Activated T-helper 17 cell treated with anti-CD3 and anti-CD28 coated beads, Interleukin-2, amount 50 U/mL, for 72 hours (primary cell): Measurements from ENCODE around the gene TMEM98. TPM values are rescaled to one million over a fixed set of nuclear protein-coding genes. Genes with fewer than 3 reads are reported as not detected.
"Not testable (repeated sequence)": the region's sequence is repeated elsewhere in the genome, so short reads cannot be mapped to it uniquely, and the experiment has no call there.

Experiments used
- ATAC-seq: fragments of 150-1000 bp; cut with Tn5 transposase; replicated peaks from 2 replicates; pipeline ENCODE4 v1.10.0; 2021; ENCODE audit warnings: mild to moderate bottlenecking, moderate library complexity
- H3K27ac Mint-ChIP-seq: one replicate; pipeline ENCODE4 v1.8.0; 2022; ENCODE audit warnings: mixed read lengths
- H3K27me3 Mint-ChIP-seq: one replicate; pipeline ENCODE4 v1.8.0; 2022; ENCODE audit warnings: mixed read lengths
- H3K36me3 Mint-ChIP-seq: one replicate; pipeline ENCODE4 v1.8.0; 2022; ENCODE audit warnings: low read depth, mild to moderate bottlenecking, mixed read lengths
- H3K4me1 Mint-ChIP-seq: one replicate; pipeline ENCODE4 v1.8.0; 2022; ENCODE audit warnings: mixed read lengths
- H3K4me3 Mint-ChIP-seq: one replicate; pipeline ENCODE4 v1.8.0; 2022; ENCODE audit warnings: mild to moderate bottlenecking, mixed read lengths
- H3K9me3 Mint-ChIP-seq: one replicate; pipeline ENCODE4 v1.8.0; 2022; ENCODE audit warnings: mixed read lengths
- total RNA-seq, 2 donors: library from RNA; stranded (reverse); gene quantifications; one replicate each; pipeline ENCODE4 v1.2.3, GENCODE V29; 2022

Gene TMEM98
- total RNA-seq: under 1 TPM in 1 of 2 donors, not detected in 1; 0.21 TPM

- H3K27ac Mint-ChIP-seq: no peak within 1 kb of the TSS
- no peaks in the 10 kb centered on the region for H3K36me3 Mint-ChIP-seq
- H3K4me3 Mint-ChIP-seq: peak within 1 kb of the TSS; percentile 46
- no peaks in the 10 kb centered on the region for H3K9me3 Mint-ChIP-seq
- H3K4me1 Mint-ChIP-seq: no peaks in the 10 kb centered on the region
- H3K27me3 Mint-ChIP-seq: peaks cover 28% of the 10 kb centered on the region
- peak; percentile 11 for ATAC-seq
Observed at GRCh38 chr17:32927724-32928585, at the start of gene TMEM98. TMEM98 (plus strand) TSS chr17:32928153; CDS start chr17:32931529, 3,376 bp downstream.

GRCh38 chr17:32878211-32878610, 49.7 kb upstream of the TMEM98 start:
- H3K9me3 Mint-ChIP-seq: no peaks in the 10 kb centered on the region
- H3K27me3 Mint-ChIP-seq: peaks cover 6% of the 10 kb centered on the region
- peak overlapping the region; percentile 67 for H3K4me3 Mint-ChIP-seq

GRCh38 chr17:32879134-32879533, 48.8 kb upstream of the TMEM98 start:
- H3K4me1 Mint-ChIP-seq: peaks cover 20% of the 10 kb centered on the region
- ATAC-seq: no peak
- peaks cover 9% of the 10 kb centered on the region for H3K27me3 Mint-ChIP-seq
- no peak overlapping the region for H3K27ac Mint-ChIP-seq
- peaks cover 9% of the 10 kb centered on the region for H3K36me3 Mint-ChIP-seq
- no peaks in the 10 kb centered on the region for H3K9me3 Mint-ChIP-seq
- no peak overlapping the region for H3K4me3 Mint-ChIP-seq

More at GRCh38 chr17:32878211-32878610, 49.7 kb upstream of the TMEM98 start:
- Mint-ChIP-seq H3K36me3 (peaks cover 13% of the 10 kb centered on the region), H3K27ac (no peak overlapping the region), H3K4me1 (peaks cover 21% of the 10 kb centered on the region)
- no peak for ATAC-seq

GRCh38 chr17:32880671-32881453, 47.1 kb upstream of the TMEM98 start:
- Mint-ChIP-seq H3K9me3 (no peaks in the 10 kb centered on the region), H3K4me3 (peak overlapping the region; percentile 29), H3K27me3 (peaks cover 13% of the 10 kb centered on the region), H3K36me3 (peaks cover 5% of the 10 kb centered on the region), H3K27ac (peak overlapping the region; percentile 28), H3K4me1 (peaks cover 20% of the 10 kb centered on the region)
- ATAC-seq: no peak

- Mint-ChIP-seq H3K9me3 (no peaks in the 10 kb centered on the region), H3K4me1 (peaks cover 20% of the 10 kb centered on the region), H3K36me3 (no peaks in the 10 kb centered on the region), H3K27me3 (peaks cover 19% of the 10 kb centered on the region), H3K27ac (peak overlapping the region; percentile 73), H3K4me3 (peak overlapping the region; percentile 53)
- ATAC-seq: no peak
Observed at GRCh38 chr17:32882029-32882428, 45.9 kb upstream of the TMEM98 start.

GRCh38 chr17:32882734-32883133, 45.2 kb upstream of the TMEM98 start:
- Mint-ChIP-seq H3K9me3 (no peaks in the 10 kb centered on the region), H3K4me3 (peak overlapping the region; percentile 53), H3K27ac (peak overlapping the region; percentile 73), H3K4me1 (peaks cover 20% of the 10 kb centered on the region), H3K36me3 (no peaks in the 10 kb centered on the region), H3K27me3 (peaks cover 19% of the 10 kb centered on the region)
- peak; percentile 97 for ATAC-seq

GRCh38 chr17:32886951-32887350, 41.0 kb upstream of the TMEM98 start:
- H3K27me3 Mint-ChIP-seq: peaks cover 13% of the 10 kb centered on the region
- H3K36me3 Mint-ChIP-seq, H3K9me3 Mint-ChIP-seq, H3K27ac Mint-ChIP-seq, ATAC-seq, H3K4me3 Mint-ChIP-seq: not testable (repeated sequence)
- peaks cover 11% of the 10 kb centered on the region for H3K4me1 Mint-ChIP-seq

GRCh38 chr17:32887410-32887809, 40.5 kb upstream of the TMEM98 start:
- not testable (repeated sequence) for H3K36me3 Mint-ChIP-seq, ATAC-seq, H3K4me3 Mint-ChIP-seq, H3K9me3 Mint-ChIP-seq, H3K27ac Mint-ChIP-seq, H3K4me1 Mint-ChIP-seq
- H3K27me3 Mint-ChIP-seq: peaks cover 13% of the 10 kb centered on the region

- peaks cover 8% of the 10 kb centered on the region for H3K27me3 Mint-ChIP-seq
- H3K4me1 Mint-ChIP-seq: peaks cover 4% of the 10 kb centered on the region
- H3K9me3 Mint-ChIP-seq: no peaks in the 10 kb centered on the region
- H3K36me3 Mint-ChIP-seq: no peaks in the 10 kb centered on the region
- H3K4me3 Mint-ChIP-seq: no peak overlapping the region
- ATAC-seq: no peak
- H3K27ac Mint-ChIP-seq: no peak overlapping the region
Observed at GRCh38 chr17:32894245-32894644, 33.7 kb upstream of the TMEM98 start.

GRCh38 chr17:32896647-32897258, 31.2 kb upstream of the TMEM98 start:
- peaks cover 4% of the 10 kb centered on the region for H3K4me1 Mint-ChIP-seq
- no peak for ATAC-seq
- peaks cover 8% of the 10 kb centered on the region for H3K27me3 Mint-ChIP-seq
- H3K27ac Mint-ChIP-seq: no peak overlapping the region
- no peaks in the 10 kb centered on the region for H3K9me3 Mint-ChIP-seq
- H3K4me3 Mint-ChIP-seq: no peak overlapping the region
- H3K36me3 Mint-ChIP-seq: no peaks in the 10 kb centered on the region

GRCh38 chr17:32899236-32900013, 28.5 kb upstream of the TMEM98 start:
- no peaks in the 10 kb centered on the region for H3K36me3 Mint-ChIP-seq
- H3K9me3 Mint-ChIP-seq: no peaks in the 10 kb centered on the region
- no peak overlapping the region for H3K27ac Mint-ChIP-seq

GRCh38 chr17:32901743-32902142, 26.2 kb upstream of the TMEM98 start:
- no peaks in the 10 kb centered on the region for H3K9me3 Mint-ChIP-seq
- H3K27ac Mint-ChIP-seq: no peak overlapping the region
- H3K4me3 Mint-ChIP-seq: no peak overlapping the region
- H3K4me1 Mint-ChIP-seq: peaks cover 23% of the 10 kb centered on the region
- peaks cover 21% of the 10 kb centered on the region for H3K27me3 Mint-ChIP-seq
- H3K36me3 Mint-ChIP-seq: no peaks in the 10 kb centered on the region
- no peak for ATAC-seq

More at GRCh38 chr17:32899236-32900013, 28.5 kb upstream of the TMEM98 start:
- peaks cover 12% of the 10 kb centered on the region for H3K4me1 Mint-ChIP-seq
- no peak for ATAC-seq
- peaks cover 8% of the 10 kb centered on the region for H3K27me3 Mint-ChIP-seq
- no peak overlapping the region for H3K4me3 Mint-ChIP-seq

GRCh38 chr17:32903774-32904673, 23.9 kb upstream of the TMEM98 start:
- H3K4me1 Mint-ChIP-seq: peaks cover 19% of the 10 kb centered on the region
- H3K4me3 Mint-ChIP-seq: peak overlapping the region; percentile 64
- no peaks in the 10 kb centered on the region for H3K9me3 Mint-ChIP-seq
- peak overlapping the region; percentile 83 for H3K27ac Mint-ChIP-seq
- H3K27me3 Mint-ChIP-seq: peaks cover 19% of the 10 kb centered on the region
- peak; percentile 99 for ATAC-seq
- no peaks in the 10 kb centered on the region for H3K36me3 Mint-ChIP-seq
